Measurements from ENCODE around the gene RDH12.

DNA sequence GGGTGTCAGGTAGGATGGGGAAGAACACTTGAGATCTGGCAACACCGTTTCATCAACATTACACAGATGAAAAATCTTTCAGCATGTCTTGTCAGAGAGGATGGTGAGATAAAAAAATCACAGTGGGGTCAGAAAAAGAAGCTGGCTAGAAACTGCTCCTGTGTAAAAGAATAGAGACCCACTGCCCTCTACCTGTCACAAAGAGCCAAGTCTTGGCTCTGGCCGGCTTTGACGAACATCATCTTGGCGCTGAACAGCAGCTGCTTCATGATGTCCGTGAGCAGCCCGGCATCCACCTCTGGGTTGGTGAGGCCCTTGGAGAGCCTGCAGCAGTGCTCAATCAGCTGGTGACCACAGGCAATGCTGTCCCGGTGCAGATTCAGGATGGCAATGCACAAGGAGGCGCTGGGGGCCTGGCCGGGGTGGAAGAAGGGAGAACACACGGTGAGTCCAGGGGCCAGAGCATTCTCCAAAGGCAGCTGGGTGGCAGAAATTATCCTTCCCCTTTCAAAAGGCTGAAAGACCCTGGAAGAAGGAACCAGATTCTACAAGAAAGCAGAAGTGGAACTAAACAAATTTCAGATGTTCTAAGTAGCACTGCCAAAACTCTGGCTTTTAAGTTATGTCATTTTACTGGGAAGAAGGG lies 64.5 kb downstream of the RDH12 start:
- TF ChIP-seq POLR2AphosphoS5 (IDR thresholded peaks at IDR 0.05; ENCODE audit: low read depth, low read length): no peak
- TF ChIP-seq POLR2A (IDR thresholded peaks at IDR 0.05; ENCODE audit: low read depth, low read length): no peak

Data from GM12891 (cell line).